K562 (cell line): ENCODE measurements around the gene RHBDF2. TPM values are rescaled to one million over a fixed set of nuclear protein-coding genes. Genes with fewer than 3 reads are reported as not detected.

Experiments used
- HDAC2 ChIP-seq: fragments of 450-650 bp; IDR thresholded peaks from 2 replicates; pipeline ENCODE4 v1.6.1; 2016; ENCODE audit warnings: mild to moderate bottlenecking
- HDGF ChIP-seq: fragments of 450-650 bp; IDR thresholded peaks from 2 replicates; pipeline ENCODE4 v1.6.1; 2016
- NCOA2 ChIP-seq, 2 experiments: fragments of 450-650 bp; IDR thresholded peaks; 2 replicates each; pipeline ENCODE4 v1.6.1; 2018; ENCODE audit warnings: mild to moderate bottlenecking in 2 of 2, moderate library complexity in 1 of 2; ENCODE audit not compliant: partially characterized antibody in 2 of 2
- ZNF41 ChIP-seq: fragments of 250-450 bp; sonication (Bioruptor Pico); conservative IDR thresholded peaks from 2 replicates; pipeline ENCODE4 v1.4.0; 2020; ENCODE audit warnings: mild to moderate bottlenecking
- ZSCAN29 ChIP-seq: fragments of 450-650 bp; IDR thresholded peaks from 2 replicates; pipeline ENCODE4 v1.6.1; 2017
- polyA plus RNA-seq, 8 experiments: library from polyadenylated mRNA; depleted of rRNA in 4 of 8; stranded (reverse) in 5 of 8; unstranded in 3 of 8; fragments of >200 nt; fragmentation: Nextera tagmentation in 2 of 8; fragmentation: Illumina TruSeq in 1 of 8; extraction: Ambion mirVana in 2 of 8; extraction: Trizol in 1 of 8; gene quantifications; 2 replicates each; pipeline versions ENCODE4 v1.2.1 to v1.2.3, GENCODE V29; 2011 to 2014; ENCODE audit warnings: inconsistent platforms in 1 of 8, missing spikeins in 1 of 8
- total RNA-seq, 7 experiments: library from RNA; depleted of rRNA in 6 of 7; stranded (reverse); fragments of >200 nt in 6 of 7; fragmentation: Illumina TruSeq in 2 of 7; extraction: Trizol in 2 of 7; gene quantifications; 2 replicates each; pipeline versions ENCODE4 v1.2.1 to v1.2.3, GENCODE V29; 2011 to 2021; ENCODE audit warnings: low replicate concordance in 1 of 7
- TF ChIP-seq, protein P1 (sequence below), 2 experiments: fragments of 450-650 bp; IDR thresholded peaks; 2 replicates each; pipeline ENCODE4 v1.6.1; 2018; ENCODE audit warnings: mild to moderate bottlenecking in 2 of 2, low read depth in 1 of 2; ENCODE audit not compliant: partially characterized antibody in 2 of 2
- TF ChIP-seq, protein P2 (sequence below), 2 experiments: fragments of 450-650 bp in 1 of 2; sonication (generic) in 1 of 2; formaldehyde crosslinking; conservative IDR thresholded peaks; 2 replicates each; pipeline versions ENCODE4 v1.4.0 to v1.8.1; 2020 to 2022; ENCODE audit warnings: mild to moderate bottlenecking in 1 of 2, missing genetic modification reagents in 1 of 2
- TF ChIP-seq, protein P3 (sequence below): fragments of 250-450 bp; sonication (Bioruptor Pico); IDR thresholded peaks from 2 replicates; pipeline ENCODE4 v1.9.0; 2021; ENCODE audit warnings: mild to moderate bottlenecking, inconsistent platforms
- TF ChIP-seq, protein P4 (sequence below): fragments of 450-650 bp; IDR thresholded peaks from 2 replicates; pipeline ENCODE4 v1.6.1; 2016; ENCODE audit warnings: low read depth

The RHBDF2 gene
- total and polyA plus RNA-seq, 9 of the 15 experiments (the other 6 are each of a cell fraction or from before 2014, with no cell fraction given) = 0.04 to 2.8 (median 1.1) TPM

DNA sequence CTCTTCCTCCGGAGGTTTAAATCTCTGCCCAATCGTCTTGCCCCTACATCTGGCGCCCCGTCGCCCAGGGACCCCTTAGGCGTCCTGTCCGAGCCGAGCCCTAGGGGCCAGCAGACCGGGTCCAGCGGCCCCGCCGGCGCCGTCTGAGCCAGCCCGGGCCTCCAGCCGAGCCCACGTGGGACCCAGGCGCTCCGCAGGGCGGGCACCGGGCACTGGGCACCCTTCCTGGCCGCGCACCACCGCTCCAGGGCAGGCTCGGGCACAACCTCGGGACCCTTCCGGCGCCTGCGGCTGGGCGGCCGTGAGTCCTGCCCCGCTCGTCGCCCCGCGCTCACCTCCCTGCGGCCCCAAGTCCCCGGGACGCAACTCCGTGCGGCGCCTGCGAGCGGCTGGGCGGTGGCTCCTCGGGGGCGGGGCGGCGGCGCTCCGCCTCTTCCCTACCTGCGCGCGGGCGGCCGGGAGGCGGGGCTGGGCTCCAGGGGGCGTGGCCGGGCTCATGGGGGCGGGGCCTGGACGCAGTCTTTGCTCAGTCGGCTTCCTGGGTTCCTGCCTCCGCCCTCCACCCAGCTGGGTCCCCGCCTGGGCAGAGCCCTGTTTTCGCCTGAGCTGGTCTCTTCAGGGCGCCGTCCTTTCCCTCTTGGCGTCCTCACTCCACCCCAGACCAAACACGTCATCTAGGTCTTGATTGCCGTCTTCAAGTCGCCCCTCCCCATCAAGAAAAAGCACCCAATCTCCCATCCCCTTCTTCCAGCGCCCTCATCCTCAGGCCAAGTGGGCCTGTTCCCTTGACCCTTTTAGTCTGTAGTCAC, at the start of gene RHBDF2 (continued):
- TF ChIP-seq, protein P1, sequence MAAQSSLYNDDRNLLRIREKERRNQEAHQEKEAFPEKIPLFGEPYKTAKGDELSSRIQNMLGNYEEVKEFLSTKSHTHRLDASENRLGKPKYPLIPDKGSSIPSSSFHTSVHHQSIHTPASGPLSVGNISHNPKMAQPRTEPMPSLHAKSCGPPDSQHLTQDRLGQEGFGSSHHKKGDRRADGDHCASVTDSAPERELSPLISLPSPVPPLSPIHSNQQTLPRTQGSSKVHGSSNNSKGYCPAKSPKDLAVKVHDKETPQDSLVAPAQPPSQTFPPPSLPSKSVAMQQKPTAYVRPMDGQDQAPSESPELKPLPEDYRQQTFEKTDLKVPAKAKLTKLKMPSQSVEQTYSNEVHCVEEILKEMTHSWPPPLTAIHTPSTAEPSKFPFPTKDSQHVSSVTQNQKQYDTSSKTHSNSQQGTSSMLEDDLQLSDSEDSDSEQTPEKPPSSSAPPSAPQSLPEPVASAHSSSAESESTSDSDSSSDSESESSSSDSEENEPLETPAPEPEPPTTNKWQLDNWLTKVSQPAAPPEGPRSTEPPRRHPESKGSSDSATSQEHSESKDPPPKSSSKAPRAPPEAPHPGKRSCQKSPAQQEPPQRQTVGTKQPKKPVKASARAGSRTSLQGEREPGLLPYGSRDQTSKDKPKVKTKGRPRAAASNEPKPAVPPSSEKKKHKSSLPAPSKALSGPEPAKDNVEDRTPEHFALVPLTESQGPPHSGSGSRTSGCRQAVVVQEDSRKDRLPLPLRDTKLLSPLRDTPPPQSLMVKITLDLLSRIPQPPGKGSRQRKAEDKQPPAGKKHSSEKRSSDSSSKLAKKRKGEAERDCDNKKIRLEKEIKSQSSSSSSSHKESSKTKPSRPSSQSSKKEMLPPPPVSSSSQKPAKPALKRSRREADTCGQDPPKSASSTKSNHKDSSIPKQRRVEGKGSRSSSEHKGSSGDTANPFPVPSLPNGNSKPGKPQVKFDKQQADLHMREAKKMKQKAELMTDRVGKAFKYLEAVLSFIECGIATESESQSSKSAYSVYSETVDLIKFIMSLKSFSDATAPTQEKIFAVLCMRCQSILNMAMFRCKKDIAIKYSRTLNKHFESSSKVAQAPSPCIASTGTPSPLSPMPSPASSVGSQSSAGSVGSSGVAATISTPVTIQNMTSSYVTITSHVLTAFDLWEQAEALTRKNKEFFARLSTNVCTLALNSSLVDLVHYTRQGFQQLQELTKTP (IDR thresholded peaks at IDR 0.05; ENCODE audit: low read depth in 1 of 2, partially characterized antibody in 2 of 2) = no peak
- TF ChIP-seq, protein P2, sequence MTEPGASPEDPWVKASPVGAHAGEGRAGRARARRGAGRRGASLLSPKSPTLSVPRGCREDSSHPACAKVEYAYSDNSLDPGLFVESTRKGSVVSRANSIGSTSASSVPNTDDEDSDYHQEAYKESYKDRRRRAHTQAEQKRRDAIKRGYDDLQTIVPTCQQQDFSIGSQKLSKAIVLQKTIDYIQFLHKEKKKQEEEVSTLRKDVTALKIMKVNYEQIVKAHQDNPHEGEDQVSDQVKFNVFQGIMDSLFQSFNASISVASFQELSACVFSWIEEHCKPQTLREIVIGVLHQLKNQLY (CRISPR knock-in tag; conservative IDR thresholded peaks at IDR 0.05) = no peak
- TF ChIP-seq HDAC2 (no peak), HDGF (0 out of 2 replicates have a peak, but pooled peaks have one; percentile 74), NCOA2 (IDR thresholded peaks at IDR 0.05; ENCODE audit: partially characterized antibody in 2 of 2) (no peak), ZNF41 (CRISPR knock-in tag) (no peak), ZSCAN29 (no peak)
- TF ChIP-seq, protein P3, sequence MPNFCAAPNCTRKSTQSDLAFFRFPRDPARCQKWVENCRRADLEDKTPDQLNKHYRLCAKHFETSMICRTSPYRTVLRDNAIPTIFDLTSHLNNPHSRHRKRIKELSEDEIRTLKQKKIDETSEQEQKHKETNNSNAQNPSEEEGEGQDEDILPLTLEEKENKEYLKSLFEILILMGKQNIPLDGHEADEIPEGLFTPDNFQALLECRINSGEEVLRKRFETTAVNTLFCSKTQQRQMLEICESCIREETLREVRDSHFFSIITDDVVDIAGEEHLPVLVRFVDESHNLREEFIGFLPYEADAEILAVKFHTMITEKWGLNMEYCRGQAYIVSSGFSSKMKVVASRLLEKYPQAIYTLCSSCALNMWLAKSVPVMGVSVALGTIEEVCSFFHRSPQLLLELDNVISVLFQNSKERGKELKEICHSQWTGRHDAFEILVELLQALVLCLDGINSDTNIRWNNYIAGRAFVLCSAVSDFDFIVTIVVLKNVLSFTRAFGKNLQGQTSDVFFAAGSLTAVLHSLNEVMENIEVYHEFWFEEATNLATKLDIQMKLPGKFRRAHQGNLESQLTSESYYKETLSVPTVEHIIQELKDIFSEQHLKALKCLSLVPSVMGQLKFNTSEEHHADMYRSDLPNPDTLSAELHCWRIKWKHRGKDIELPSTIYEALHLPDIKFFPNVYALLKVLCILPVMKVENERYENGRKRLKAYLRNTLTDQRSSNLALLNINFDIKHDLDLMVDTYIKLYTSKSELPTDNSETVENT = no peak
- TF ChIP-seq, protein P4, sequence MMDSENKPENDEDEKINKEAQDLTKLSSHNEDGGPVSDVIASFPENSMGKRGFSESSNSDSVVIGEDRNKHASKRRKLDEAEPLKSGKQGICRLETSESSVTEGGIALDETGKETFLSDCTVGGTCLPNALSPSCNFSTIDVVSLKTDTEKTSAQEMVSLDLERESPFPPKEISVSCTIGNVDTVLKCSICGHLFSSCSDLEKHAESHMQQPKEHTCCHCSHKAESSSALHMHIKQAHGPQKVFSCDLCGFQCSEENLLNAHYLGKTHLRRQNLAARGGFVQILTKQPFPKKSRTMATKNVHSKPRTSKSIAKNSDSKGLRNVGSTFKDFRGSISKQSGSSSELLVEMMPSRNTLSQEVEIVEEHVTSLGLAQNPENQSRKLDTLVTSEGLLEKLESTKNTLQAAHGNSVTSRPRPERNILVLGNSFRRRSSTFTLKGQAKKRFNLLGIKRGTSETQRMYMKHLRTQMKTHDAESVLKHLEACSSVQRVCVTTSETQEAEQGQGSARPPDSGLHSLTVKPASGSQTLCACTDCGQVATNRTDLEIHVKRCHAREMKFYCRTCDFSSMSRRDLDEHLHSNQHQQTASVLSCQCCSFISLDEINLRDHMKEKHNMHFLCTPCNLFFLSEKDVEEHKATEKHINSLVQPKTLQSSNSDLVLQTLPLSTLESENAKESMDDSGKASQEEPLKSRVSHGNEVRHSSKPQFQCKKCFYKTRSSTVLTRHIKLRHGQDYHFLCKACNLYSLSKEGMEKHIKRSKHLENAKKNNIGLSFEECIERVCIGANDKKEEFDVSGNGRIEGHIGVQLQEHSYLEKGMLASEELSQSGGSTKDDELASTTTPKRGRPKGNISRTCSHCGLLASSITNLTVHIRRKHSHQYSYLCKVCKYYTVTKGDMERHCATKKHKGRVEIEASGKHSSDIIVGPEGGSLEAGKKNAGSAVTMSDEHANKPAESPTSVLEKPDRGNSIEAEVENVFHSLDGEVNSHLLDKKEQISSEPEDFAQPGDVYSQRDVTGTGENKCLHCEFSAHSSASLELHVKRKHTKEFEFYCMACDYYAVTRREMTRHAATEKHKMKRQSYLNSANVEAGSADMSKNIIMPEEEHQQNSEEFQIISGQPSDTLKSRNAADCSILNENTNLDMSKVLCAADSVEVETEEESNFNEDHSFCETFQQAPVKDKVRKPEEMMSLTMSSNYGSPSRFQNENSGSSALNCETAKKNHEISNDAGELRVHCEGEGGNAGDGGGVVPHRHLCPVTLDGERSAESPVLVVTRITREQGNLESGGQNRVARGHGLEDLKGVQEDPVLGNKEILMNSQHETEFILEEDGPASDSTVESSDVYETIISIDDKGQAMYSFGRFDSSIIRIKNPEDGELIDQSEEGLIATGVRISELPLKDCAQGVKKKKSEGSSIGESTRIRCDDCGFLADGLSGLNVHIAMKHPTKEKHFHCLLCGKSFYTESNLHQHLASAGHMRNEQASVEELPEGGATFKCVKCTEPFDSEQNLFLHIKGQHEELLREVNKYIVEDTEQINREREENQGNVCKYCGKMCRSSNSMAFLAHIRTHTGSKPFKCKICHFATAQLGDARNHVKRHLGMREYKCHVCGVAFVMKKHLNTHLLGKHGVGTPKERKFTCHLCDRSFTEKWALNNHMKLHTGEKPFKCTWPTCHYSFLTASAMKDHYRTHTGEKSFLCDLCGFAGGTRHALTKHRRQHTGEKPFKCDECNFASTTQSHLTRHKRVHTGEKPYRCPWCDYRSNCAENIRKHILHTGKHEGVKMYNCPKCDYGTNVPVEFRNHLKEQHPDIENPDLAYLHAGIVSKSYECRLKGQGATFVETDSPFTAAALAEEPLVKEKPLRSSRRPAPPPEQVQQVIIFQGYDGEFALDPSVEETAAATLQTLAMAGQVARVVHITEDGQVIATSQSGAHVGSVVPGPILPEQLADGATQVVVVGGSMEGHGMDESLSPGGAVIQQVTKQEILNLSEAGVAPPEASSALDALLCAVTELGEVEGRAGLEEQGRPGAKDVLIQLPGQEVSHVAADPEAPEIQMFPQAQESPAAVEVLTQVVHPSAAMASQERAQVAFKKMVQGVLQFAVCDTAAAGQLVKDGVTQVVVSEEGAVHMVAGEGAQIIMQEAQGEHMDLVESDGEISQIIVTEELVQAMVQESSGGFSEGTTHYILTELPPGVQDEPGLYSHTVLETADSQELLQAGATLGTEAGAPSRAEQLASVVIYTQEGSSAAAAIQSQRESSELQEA = peak; percentile 46; the same call in 1 of the 2 replicates
